ENCODE data around the gene MYL12B. TPM values are rescaled to one million over a fixed set of nuclear protein-coding genes. Genes with fewer than 3 reads are reported as not detected.

MYL12B gene
- total RNA-seq, 2 donors from 2014 or later: 208 to 328 TPM

GRCh38 chr18:3247240-3248061, 14.5 kb upstream of the MYL12B start, which contains the start of gene MYL12A:
TSS of gene MYL12A (plus strand) at chr18:3247801. CDS start at chr18:3253248, 5,447 bp downstream.
- Histone ChIP-seq H3K4me1 (ENCODE audit: control insufficient read depth in 1 of 2, low read depth in 2 of 2) (peaks cover 20 to 49% of the 10 kb centered on the region in 2 donors), H3K27me3 (replicated peaks; ENCODE audit: insufficient read depth) (no peaks in the 10 kb centered on the region), H3K4me3 (peak within 1 kb of the TSS; percentile 89), H3K36me3 (peaks cover 4% of the 10 kb centered on the region), H3K9me3 (no peaks in the 10 kb centered on the region), H3K27ac (peak within 1 kb of the TSS; percentile 99 to 100)
- peak; percentile 86 for DNase-seq (ENCODE audit: low spot score)
- TF ChIP-seq, protein P1, sequence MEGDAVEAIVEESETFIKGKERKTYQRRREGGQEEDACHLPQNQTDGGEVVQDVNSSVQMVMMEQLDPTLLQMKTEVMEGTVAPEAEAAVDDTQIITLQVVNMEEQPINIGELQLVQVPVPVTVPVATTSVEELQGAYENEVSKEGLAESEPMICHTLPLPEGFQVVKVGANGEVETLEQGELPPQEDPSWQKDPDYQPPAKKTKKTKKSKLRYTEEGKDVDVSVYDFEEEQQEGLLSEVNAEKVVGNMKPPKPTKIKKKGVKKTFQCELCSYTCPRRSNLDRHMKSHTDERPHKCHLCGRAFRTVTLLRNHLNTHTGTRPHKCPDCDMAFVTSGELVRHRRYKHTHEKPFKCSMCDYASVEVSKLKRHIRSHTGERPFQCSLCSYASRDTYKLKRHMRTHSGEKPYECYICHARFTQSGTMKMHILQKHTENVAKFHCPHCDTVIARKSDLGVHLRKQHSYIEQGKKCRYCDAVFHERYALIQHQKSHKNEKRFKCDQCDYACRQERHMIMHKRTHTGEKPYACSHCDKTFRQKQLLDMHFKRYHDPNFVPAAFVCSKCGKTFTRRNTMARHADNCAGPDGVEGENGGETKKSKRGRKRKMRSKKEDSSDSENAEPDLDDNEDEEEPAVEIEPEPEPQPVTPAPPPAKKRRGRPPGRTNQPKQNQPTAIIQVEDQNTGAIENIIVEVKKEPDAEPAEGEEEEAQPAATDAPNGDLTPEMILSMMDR (IDR thresholded peaks at IDR 0.05): no peak
- ATAC-seq (ENCODE audit: insufficient number of reproducible peaks, low FRiP score, low read depth): peak; percentile 73

- ATAC-seq (ENCODE audit: insufficient number of reproducible peaks, low FRiP score, low read depth): no peak
Observed at GRCh38 chr18:3248062-3248657, 13.8 kb upstream of the MYL12B start.

GRCh38 chr18:3248658-3249359, 13.1 kb upstream of the MYL12B start:
- Histone ChIP-seq H3K9me3 (no peaks in the 10 kb centered on the region), H3K4me3 (peak overlapping the region; percentile 89), H3K27me3 (replicated peaks; ENCODE audit: insufficient read depth) (no peaks in the 10 kb centered on the region), H3K4me1 (ENCODE audit: control insufficient read depth in 1 of 2, low read depth in 2 of 2) (peaks cover 22 to 55% of the 10 kb centered on the region in 2 donors), H3K36me3 (peaks cover 12% of the 10 kb centered on the region), H3K27ac (peak overlapping the region; percentile 99 to 100)
- TF ChIP-seq, protein P1 (IDR thresholded peaks at IDR 0.05): no peak
- DNase-seq (ENCODE audit: low spot score) (no peak), ATAC-seq (ENCODE audit: insufficient number of reproducible peaks, low FRiP score, low read depth) (no peak)

More at GRCh38 chr18:3248062-3248657, 13.8 kb upstream of the MYL12B start:
- TF ChIP-seq, protein P1 (IDR thresholded peaks at IDR 0.05): peak; percentile 3
- no peak for DNase-seq (ENCODE audit: low spot score)
- Histone ChIP-seq H3K4me1 (ENCODE audit: control insufficient read depth in 1 of 2, low read depth in 2 of 2) (peaks cover 23 to 55% of the 10 kb centered on the region in 2 donors), H3K27me3 (replicated peaks; ENCODE audit: insufficient read depth) (no peaks in the 10 kb centered on the region), H3K27ac (peak overlapping the region; percentile 99 to 100), H3K4me3 (peak overlapping the region; percentile 89), H3K36me3 (peaks cover 5% of the 10 kb centered on the region), H3K9me3 (no peaks in the 10 kb centered on the region)

- H3K4me3 ChIP-seq: peak overlapping the region; percentile 89
- H3K27me3 ChIP-seq (replicated peaks; ENCODE audit: insufficient read depth): no peaks in the 10 kb centered on the region
- peaks cover 28% of the 10 kb centered on the region for H3K36me3 ChIP-seq
- DNase-seq (ENCODE audit: low spot score) (no peak), ATAC-seq (ENCODE audit: insufficient number of reproducible peaks, low FRiP score, low read depth) (peak; percentile 36)
- TF ChIP-seq, protein P1 (IDR thresholded peaks at IDR 0.05): no peak
- no peaks in the 10 kb centered on the region for H3K9me3 ChIP-seq
- peak overlapping the region; percentile 99 to 100 for H3K27ac ChIP-seq
- H3K4me1 ChIP-seq (ENCODE audit: control insufficient read depth in 1 of 2, low read depth in 2 of 2): peaks cover 26 to 58% of the 10 kb centered on the region in 2 donors
Observed at GRCh38 chr18:3250237-3251107, 11.5 kb upstream of the MYL12B start.

Measured in thoracic aorta (tissue), 2 donors.